ENCODE results near the gene COPRS.

COPRS gene

GRCh38 chr17:31859487-31860008 lies 504 bp upstream of the COPRS start:
- peak overlapping the region in 1 of 2 donors; percentile 36 for H3K27ac Mint-ChIP-seq
- peak overlapping the region; percentile 62 to 73 for H3K4me3 Mint-ChIP-seq
- H3K4me1 Mint-ChIP-seq, result peaks cover 30% of the 10 kb centered on the region
- no peak for ATAC-seq
- DNase-seq, result no peak
- no peaks in the 10 kb centered on the region for H3K9me3 Mint-ChIP-seq
- no peaks in the 10 kb centered on the region for H3K27me3 Mint-ChIP-seq

DNA sequence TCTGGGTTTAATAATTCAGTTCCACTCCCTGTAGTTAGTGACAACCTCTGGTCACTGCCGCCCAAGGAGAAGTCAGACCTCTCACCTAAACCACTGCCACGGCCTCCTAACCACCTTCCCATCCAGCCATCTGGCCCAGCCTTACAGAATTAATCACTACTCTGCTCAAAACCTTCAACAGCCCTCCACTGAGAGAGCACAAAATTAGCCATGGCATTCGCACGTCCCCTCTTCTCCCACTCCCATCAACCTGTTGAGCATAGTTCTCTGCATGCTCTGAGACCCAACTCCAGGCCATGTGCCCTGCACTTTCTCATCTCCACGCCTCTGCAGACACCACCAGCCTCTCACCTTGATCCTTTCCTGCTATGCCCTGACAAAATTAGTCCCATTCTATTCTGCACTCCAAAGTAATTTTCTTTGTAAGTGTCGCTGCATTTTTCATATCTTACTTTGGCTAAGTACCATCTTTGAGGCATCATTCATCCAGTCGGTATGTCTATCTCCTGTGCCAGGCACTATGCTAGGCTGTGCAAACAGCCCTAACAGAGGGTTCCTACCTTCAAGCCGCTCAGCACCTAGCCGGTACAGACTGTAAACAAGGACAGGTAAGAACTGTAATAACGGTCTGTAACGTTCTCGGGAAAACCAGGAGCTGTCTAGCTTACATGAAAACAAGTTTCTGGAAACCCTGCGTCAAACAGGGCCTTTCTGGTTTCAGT lies 963 bp downstream of the COPRS start:
- Mint-ChIP-seq H3K4me3 (peak overlapping the region; percentile 58 to 74), H3K27me3 (no peaks in the 10 kb centered on the region), H3K27ac (peak overlapping the region; percentile 2 to 28), H3K9me3 (no peaks in the 10 kb centered on the region), H3K4me1 (peaks cover 33% of the 10 kb centered on the region)
- DNase-seq (no peak), ATAC-seq (peak; percentile 68)

GRCh38 chr17:31856750-31857149 lies 2.3 kb downstream of the COPRS start:
- Mint-ChIP-seq H3K9me3 (no peaks in the 10 kb centered on the region), H3K4me3 (no peak overlapping the region), H3K4me1 (peaks cover 33% of the 10 kb centered on the region), H3K27me3 (no peaks in the 10 kb centered on the region), H3K27ac (no peak overlapping the region)
- no peak for ATAC-seq
- no peak for DNase-seq

- no peak for DNase-seq
- H3K27me3 Mint-ChIP-seq, result no peaks in the 10 kb centered on the region
- H3K27ac Mint-ChIP-seq, result no peak overlapping the region
- peaks cover 29% of the 10 kb centered on the region for H3K4me1 Mint-ChIP-seq
- no peak for ATAC-seq
- H3K4me3 Mint-ChIP-seq, result no peak overlapping the region
- H3K9me3 Mint-ChIP-seq, result no peaks in the 10 kb centered on the region
These were observed 4.4 kb downstream of the COPRS start for GRCh38 chr17:31854672-31855071.

- H3K27me3 Mint-ChIP-seq, result no peaks in the 10 kb centered on the region
- H3K9me3 Mint-ChIP-seq, result no peaks in the 10 kb centered on the region
- no peak overlapping the region for H3K4me3 Mint-ChIP-seq
- ATAC-seq (no peak), DNase-seq (no peak)
- H3K27ac Mint-ChIP-seq, result no peak overlapping the region
- peaks cover 25% of the 10 kb centered on the region for H3K4me1 Mint-ChIP-seq
These were observed 5.1 kb downstream of the COPRS start for GRCh38 chr17:31853911-31854470.

DNA sequence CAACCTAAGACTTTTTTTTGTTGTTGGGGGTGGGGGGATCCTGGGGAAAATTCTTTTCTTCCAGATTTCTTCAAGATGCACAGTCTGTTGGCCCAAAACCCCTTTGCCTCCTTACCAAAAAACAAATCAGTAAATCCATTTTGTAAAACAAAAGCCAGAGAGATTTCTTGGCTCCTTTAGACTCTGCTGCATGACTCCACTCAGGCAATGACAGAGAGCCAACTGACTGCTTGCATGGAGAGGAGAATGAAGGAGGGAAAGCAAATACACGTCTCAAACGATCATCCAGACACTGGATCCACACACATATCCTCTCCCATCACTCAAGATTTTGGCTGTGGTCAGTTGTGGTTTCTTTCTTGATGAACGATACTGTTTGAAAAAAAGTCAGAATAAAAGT lies 13.8 kb downstream of the COPRS start:
- Mint-ChIP-seq H3K4me1 (no peaks in the 10 kb centered on the region), H3K4me3 (no peak overlapping the region), H3K27ac (no peak overlapping the region), H3K27me3 (peaks cover 15% of the 10 kb centered on the region), H3K9me3 (no peaks in the 10 kb centered on the region)
- ATAC-seq (no peak), DNase-seq (no peak)

DNA sequence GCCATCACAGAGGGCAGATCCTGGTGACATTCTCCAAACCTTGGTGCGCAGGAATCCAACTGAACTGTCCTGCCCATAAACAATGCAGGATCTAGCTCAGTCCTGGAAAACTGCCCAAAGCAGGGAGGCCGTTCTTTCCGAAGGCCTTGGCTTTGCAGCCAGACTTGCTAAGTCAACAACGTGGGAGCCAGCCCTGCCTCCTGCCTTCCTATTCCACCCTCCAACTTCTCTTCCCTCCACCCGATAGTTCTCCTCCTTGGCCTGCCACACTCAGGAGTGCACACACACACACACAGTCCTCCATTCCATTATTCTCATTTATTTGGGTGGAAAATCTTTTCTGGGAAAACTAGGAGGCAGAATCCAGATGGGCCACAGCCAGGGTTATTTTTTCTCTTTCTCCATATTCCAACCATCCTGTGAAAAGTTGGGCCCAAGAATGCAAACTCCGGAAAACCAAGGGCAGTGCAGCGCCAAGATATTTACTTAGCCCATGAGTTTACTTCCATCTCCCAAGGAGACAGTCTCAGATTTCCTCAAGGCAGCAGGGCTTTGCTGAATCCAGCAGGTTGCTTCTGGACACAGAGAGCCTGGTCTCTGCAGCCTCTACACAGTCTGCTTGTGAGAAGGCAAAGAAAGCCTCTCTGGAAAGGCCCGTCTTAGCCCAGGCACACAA lies 15.8 kb downstream of the COPRS start:
- Mint-ChIP-seq H3K4me1 (no peaks in the 10 kb centered on the region), H3K4me3 (no peak overlapping the region), H3K27me3 (peaks cover 15% of the 10 kb centered on the region), H3K9me3 (no peaks in the 10 kb centered on the region), H3K27ac (no peak overlapping the region)
- DNase-seq, result no peak
- no peak for ATAC-seq

GRCh38 chr17:31842195-31843069 lies 16.6 kb downstream of the COPRS start:
- peak; percentile 87 for ATAC-seq
- DNase-seq, result peak; percentile 67 to 69
- H3K9me3 Mint-ChIP-seq, result no peaks in the 10 kb centered on the region
- no peak overlapping the region for H3K4me3 Mint-ChIP-seq
- peaks cover 21% of the 10 kb centered on the region for H3K27me3 Mint-ChIP-seq
- H3K4me1 Mint-ChIP-seq, result no peaks in the 10 kb centered on the region
- no peak overlapping the region for H3K27ac Mint-ChIP-seq

- H3K27me3 Mint-ChIP-seq, result peaks cover 23% of the 10 kb centered on the region
- no peak for DNase-seq
- ATAC-seq, result no peak
These were observed 17.2 kb downstream of the COPRS start for GRCh38 chr17:31841850-31842194.

GRCh38 chr17:31838636-31839225 lies 20.3 kb downstream of the COPRS start:
- Mint-ChIP-seq H3K27ac (no peak overlapping the region), H3K4me1 (peaks cover 10% of the 10 kb centered on the region), H3K9me3 (no peaks in the 10 kb centered on the region), H3K27me3 (peaks cover 8% of the 10 kb centered on the region), H3K4me3 (no peak overlapping the region)
- DNase-seq (no peak), ATAC-seq (no peak)

More at GRCh38 chr17:31841850-31842194, 17.2 kb downstream of the COPRS start:
- Mint-ChIP-seq H3K4me1 (no peaks in the 10 kb centered on the region), H3K9me3 (no peaks in the 10 kb centered on the region), H3K4me3 (no peak overlapping the region), H3K27ac (no peak overlapping the region)

GRCh38 chr17:31835984-31836383 lies 23.1 kb downstream of the COPRS start:
- H3K27me3 Mint-ChIP-seq, result peaks cover 16% of the 10 kb centered on the region
- no peak overlapping the region for H3K4me3 Mint-ChIP-seq
- H3K27ac Mint-ChIP-seq, result no peak overlapping the region
- no peak for ATAC-seq
- peaks cover 10% of the 10 kb centered on the region for H3K4me1 Mint-ChIP-seq
- DNase-seq, result no peak
- no peaks in the 10 kb centered on the region for H3K9me3 Mint-ChIP-seq

GRCh38 chr17:31834448-31834847 lies 24.6 kb downstream of the COPRS start:
- ATAC-seq (peak; percentile 84), DNase-seq (peak in 1 of 2 donors; percentile 18)
- Mint-ChIP-seq H3K4me3 (no peak overlapping the region), H3K4me1 (peaks cover 10% of the 10 kb centered on the region), H3K9me3 (no peaks in the 10 kb centered on the region), H3K27me3 (peaks cover 16% of the 10 kb centered on the region), H3K27ac (no peak overlapping the region)

GRCh38 chr17:31832746-31833145 lies 26.3 kb downstream of the COPRS start:
- peaks cover 10% of the 10 kb centered on the region for H3K4me1 Mint-ChIP-seq
- no peak overlapping the region for H3K4me3 Mint-ChIP-seq
- DNase-seq, result no peak
- peaks cover 13% of the 10 kb centered on the region for H3K27me3 Mint-ChIP-seq
- no peak overlapping the region for H3K27ac Mint-ChIP-seq
- ATAC-seq, result no peak
- H3K9me3 Mint-ChIP-seq, result no peaks in the 10 kb centered on the region

- DNase-seq (no peak), ATAC-seq (no peak)
- Mint-ChIP-seq H3K9me3 (no peaks in the 10 kb centered on the region), H3K27me3 (peaks cover 8% of the 10 kb centered on the region), H3K4me1 (peaks cover 10% of the 10 kb centered on the region), H3K4me3 (no peak overlapping the region), H3K27ac (no peak overlapping the region)
These were observed 27.8 kb downstream of the COPRS start for GRCh38 chr17:31830971-31831858.

Measured in stimulated activated naive CD8-positive, alpha-beta T cell treated with anti-CD3 and anti-CD28 coated beads, Interleukin-15, amount 100 ng/mL, for 72 hours (primary cell).